ENCODE data around the gene EHD1. TPM values are rescaled to one million over a fixed set of nuclear protein-coding genes. Genes with fewer than 3 reads are reported as not detected.

Gene EHD1
- total RNA-seq, 1 experiment from 2014 or later = 110 TPM

DNA sequence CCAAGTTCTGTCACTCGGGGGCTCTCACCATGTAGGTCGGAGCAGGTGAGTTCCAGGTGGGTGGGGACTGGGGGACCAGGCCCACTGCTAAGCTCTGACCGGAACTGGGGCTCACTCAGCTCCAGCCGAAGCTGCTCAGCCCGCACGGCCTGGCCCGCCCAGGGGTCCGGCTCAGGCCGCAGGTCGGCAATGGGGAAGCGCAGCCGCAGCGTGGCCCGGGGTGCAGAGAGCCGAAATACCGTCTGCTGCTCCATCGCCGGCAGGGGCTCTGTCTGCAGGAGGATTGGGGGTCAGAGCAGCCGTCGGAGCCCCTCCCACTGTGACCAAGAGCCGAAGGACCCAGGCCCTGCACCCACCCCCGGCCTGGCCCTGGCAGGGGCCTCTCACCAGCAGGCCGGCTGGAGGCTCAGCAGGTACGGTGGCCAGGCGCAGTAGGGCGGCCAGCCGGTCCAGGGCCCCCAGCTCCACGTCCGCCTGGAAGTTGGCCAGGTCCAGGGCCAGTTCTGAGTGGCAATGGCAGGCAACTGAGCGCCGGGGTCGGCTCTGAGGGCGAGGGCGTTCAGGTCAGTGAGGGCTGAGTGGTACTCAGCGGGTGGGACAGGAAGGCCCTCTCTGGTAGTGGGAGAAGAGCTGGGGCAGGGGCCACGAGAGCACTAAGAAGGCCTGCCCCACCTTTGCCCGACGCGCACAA is 31.4 kb upstream of the EHD1 start:
- Histone ChIP-seq H3K4me1 (replicated peaks; ENCODE audit: insufficient read depth) (no peaks in the 10 kb centered on the region), H3K9me3 (ENCODE audit: insufficient read depth, low read depth) (no peaks in the 10 kb centered on the region), H3F3A (ENCODE audit: insufficient read depth, low read depth) (no peaks in the 10 kb centered on the region), H3K27me3 (ENCODE audit: insufficient read depth, low read depth) (no peaks in the 10 kb centered on the region), H4K20me1 (ENCODE audit: insufficient read depth) (no peaks in the 10 kb centered on the region), H3K4me2 (no peak overlapping the region), H3K27ac (no peak overlapping the region), H3K4me3 (no peak overlapping the region), H3K9me2 (ENCODE audit: insufficient read depth) (no peaks in the 10 kb centered on the region), H3K36me3 (ENCODE audit: low read depth) (peaks cover 29% of the 10 kb centered on the region), H3K79me2 (ENCODE audit: low read depth) (0 out of 2 replicates have a peak, but pooled peaks cover under 1% of the 10 kb centered on the region), H2AFZ (no peak overlapping the region)
- TF ChIP-seq, protein P1, sequence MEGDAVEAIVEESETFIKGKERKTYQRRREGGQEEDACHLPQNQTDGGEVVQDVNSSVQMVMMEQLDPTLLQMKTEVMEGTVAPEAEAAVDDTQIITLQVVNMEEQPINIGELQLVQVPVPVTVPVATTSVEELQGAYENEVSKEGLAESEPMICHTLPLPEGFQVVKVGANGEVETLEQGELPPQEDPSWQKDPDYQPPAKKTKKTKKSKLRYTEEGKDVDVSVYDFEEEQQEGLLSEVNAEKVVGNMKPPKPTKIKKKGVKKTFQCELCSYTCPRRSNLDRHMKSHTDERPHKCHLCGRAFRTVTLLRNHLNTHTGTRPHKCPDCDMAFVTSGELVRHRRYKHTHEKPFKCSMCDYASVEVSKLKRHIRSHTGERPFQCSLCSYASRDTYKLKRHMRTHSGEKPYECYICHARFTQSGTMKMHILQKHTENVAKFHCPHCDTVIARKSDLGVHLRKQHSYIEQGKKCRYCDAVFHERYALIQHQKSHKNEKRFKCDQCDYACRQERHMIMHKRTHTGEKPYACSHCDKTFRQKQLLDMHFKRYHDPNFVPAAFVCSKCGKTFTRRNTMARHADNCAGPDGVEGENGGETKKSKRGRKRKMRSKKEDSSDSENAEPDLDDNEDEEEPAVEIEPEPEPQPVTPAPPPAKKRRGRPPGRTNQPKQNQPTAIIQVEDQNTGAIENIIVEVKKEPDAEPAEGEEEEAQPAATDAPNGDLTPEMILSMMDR (conservative IDR thresholded peaks at IDR 0.05) = no peak
- no peak for TF ChIP-seq EZH2 (IDR thresholded peaks at IDR 0.05; ENCODE audit: low read depth)
- no TSS peak for BruUV-seq (replicated peaks)
- ChIA-PET POLR2A (ENCODE audit: unreplicated experiment) (interaction anchor here (0.9 kb wide), 1 partner anchor 239 kb away, joined by 3 read pairs; no protein-coding TSS in a partner anchor), CTCF (no interaction called here)
- intact Hi-C loops (cut with micrococcal nuclease; ENCODE audit: unreplicated experiment) = no loop called here
- DNase-seq = no peak

DNA sequence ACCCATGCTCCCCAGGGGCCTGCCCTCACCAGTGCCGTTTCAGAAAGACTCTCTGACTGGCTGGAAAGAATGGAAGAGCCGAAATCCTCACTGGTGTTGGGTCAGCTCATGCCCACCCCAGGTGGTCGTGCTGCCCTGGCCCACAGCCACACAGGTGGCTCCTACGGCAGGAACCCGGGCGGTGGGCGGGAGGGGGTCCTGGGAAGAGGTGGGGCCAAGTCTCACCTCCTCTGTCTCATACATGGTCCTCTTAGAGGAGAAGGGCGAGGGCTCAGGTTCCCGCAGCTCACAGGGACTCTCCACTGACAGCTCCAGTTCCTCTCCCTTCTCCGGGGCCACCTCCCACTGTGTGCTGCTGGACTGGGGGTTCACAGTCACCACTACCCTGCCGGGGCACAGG is 30.3 kb upstream of the EHD1 start:
- no peak overlapping the region for H3K27ac ChIP-seq
- intact Hi-C loops (cut with micrococcal nuclease; ENCODE audit: unreplicated experiment) = no loop called here
- ChIA-PET CTCF (no interaction called here), POLR2A (ENCODE audit: unreplicated experiment) (interaction anchor here (0.6 kb wide), 1 partner anchor 1906 kb away, joined by 6 read pairs; no protein-coding TSS in a partner anchor)
- no peaks in the 10 kb centered on the region for H3K79me2 ChIP-seq (ENCODE audit: low read depth)
- H3F3A ChIP-seq (ENCODE audit: insufficient read depth, low read depth) = no peaks in the 10 kb centered on the region
- TF ChIP-seq, protein P1 (conservative IDR thresholded peaks at IDR 0.05) = no peak
- no peak for TF ChIP-seq EZH2 (IDR thresholded peaks at IDR 0.05; ENCODE audit: low read depth)
- H3K36me3 ChIP-seq (ENCODE audit: low read depth) = peaks cover 29% of the 10 kb centered on the region
- no peak overlapping the region for H3K4me3 ChIP-seq
- no peak overlapping the region for H2AFZ ChIP-seq
- no peak for DNase-seq
- H3K4me1 ChIP-seq (replicated peaks; ENCODE audit: insufficient read depth) = no peaks in the 10 kb centered on the region
- H3K4me2 ChIP-seq = no peak overlapping the region
- H3K9me2 ChIP-seq (ENCODE audit: insufficient read depth) = no peaks in the 10 kb centered on the region
- no peaks in the 10 kb centered on the region for H3K27me3 ChIP-seq (ENCODE audit: insufficient read depth, low read depth)
- H4K20me1 ChIP-seq (ENCODE audit: insufficient read depth) = no peaks in the 10 kb centered on the region
- BruUV-seq (replicated peaks) = no TSS peak
- no peaks in the 10 kb centered on the region for H3K9me3 ChIP-seq (ENCODE audit: insufficient read depth, low read depth)

GRCh38 chr11:64906314-64906635 is 27.9 kb upstream of the EHD1 start:
- Histone ChIP-seq H3K36me3 (ENCODE audit: low read depth) (peaks cover 24% of the 10 kb centered on the region), H4K20me1 (ENCODE audit: insufficient read depth) (no peaks in the 10 kb centered on the region), H3K9me2 (ENCODE audit: insufficient read depth) (no peaks in the 10 kb centered on the region), H3K27me3 (ENCODE audit: insufficient read depth, low read depth) (no peaks in the 10 kb centered on the region), H3F3A (ENCODE audit: insufficient read depth, low read depth) (no peaks in the 10 kb centered on the region), H3K79me2 (ENCODE audit: low read depth) (no peaks in the 10 kb centered on the region), H3K4me2 (no peak overlapping the region), H3K4me1 (replicated peaks; ENCODE audit: insufficient read depth) (no peaks in the 10 kb centered on the region), H2AFZ (no peak overlapping the region), H3K27ac (no peak overlapping the region), H3K9me3 (ENCODE audit: insufficient read depth, low read depth) (no peaks in the 10 kb centered on the region), H3K4me3 (no peak overlapping the region)
- CTCF ChIA-PET = no interaction called here
- POLR2A ChIA-PET (ENCODE audit: unreplicated experiment) = no interaction called here
- DNase-seq = no peak
- no TSS peak for BruUV-seq (replicated peaks)
- intact Hi-C loops (cut with micrococcal nuclease; ENCODE audit: unreplicated experiment) = no loop called here
- TF ChIP-seq, protein P1 (conservative IDR thresholded peaks at IDR 0.05) = no peak
- no peak for TF ChIP-seq EZH2 (IDR thresholded peaks at IDR 0.05; ENCODE audit: low read depth)

Data from PC-9 (cell line).